Smooth muscle cell of the pulmonary artery (primary cell): ENCODE measurements around the gene RUNDC1. TPM values are rescaled to one million over a fixed set of nuclear protein-coding genes. Genes with fewer than 3 reads are reported as not detected.

ENCODE experiments used
- total RNA-seq: library from RNA; depleted of rRNA; stranded (reverse); fragments of >200 nt; gene quantifications from 2 replicates; pipeline ENCODE4 v1.2.3, GENCODE V29; 2014

The RUNDC1 gene
- 13.4 and 15.4 TPM in 2 replicates for total RNA-seq

DNA sequence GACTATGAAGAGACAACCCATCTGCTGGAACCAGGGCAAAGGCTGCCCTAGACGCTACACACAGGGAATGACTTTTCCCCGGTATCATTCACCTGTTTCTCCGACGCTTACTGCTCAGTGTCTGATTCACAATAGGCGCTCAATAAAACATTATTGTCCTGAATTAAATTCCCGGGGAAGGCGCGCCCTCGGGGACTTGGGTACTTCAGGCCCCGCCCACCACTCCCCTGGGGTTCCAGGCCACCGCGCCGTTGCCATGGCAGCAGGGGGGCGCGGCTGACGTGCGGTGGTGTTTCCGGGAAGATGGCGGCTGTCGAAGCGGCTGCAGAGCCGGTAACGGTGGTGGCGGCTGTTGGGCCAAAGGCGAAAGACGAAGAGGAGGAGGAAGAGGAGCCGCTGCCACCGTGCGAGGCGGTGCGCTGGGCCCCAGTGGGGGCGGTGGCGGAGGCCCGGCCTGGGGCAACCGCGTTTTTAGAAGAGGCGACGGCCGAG lies at the start of gene RUNDC1:
TSS of gene RUNDC1 (plus strand) at position 292 of the 492 bp plus-strand sequence. CDS start at position 304, 12 bp downstream.

GRCh38 chr17:42964161-42964932 lies 16.0 kb upstream of the RUNDC1 start, which contains the start of gene AARSD1:
Gene AARSD1 (minus strand): TSS chr17:42964454. CDS start chr17:42964440, 14 bp downstream.

GRCh38 chr17:42979511-42980273 lies 673 bp upstream of the RUNDC1 start, which contains the start of gene PTGES3L:
Gene PTGES3L (minus strand): TSS chr17:42980080. CDS start chr17:42980053, 27 bp downstream.

DNA sequence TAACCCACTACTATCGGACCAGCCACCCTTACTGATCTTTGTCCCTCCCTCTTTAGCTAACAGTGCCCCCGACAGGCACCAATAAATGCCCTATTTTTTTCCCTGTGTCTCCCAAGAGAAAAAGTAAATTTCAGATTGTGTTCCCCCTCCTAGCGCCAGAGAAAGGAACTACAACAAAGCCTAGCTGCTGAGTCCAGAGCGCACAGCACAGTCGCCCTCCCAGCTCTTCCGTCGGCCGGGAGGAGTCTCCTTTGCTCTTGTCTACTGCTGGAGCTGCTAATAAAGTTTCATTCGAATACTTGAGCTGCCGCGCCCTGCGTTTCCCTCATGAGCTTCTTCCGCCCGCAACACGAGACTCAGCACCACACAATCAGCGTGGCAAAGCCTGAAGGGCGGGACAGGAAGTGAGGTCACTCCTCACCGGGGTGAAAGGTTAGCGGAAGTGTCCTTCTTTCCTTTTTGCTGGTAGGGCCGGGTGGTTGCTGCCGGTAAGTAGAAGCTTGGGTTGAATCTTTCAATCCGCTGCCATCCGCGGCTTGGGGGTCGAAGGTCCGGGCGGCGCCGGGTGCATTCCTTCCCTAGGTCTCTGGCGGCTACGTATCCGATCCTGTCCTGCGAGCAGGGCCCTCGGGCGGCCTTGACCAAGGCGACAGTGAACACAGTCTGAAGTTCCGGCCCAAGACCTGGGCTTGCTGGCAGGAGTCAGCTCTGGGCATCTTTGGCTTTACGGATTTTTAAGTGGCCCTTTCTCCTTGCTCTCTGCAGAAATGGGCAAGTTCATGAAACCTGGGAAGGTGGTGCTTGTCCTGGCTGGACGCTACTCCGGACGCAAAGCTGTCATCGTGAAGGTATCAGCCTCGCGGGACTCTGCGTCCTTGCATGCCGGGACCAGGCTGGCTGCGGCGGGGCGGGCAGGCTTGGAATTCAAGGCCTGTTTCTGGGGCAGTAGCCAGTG lies 17.9 kb downstream of the RUNDC1 start, which contains the start of gene RPL27:
TSS of gene RPL27 (plus strand) at position 436 of the 955 bp plus-strand sequence. CDS start at position 768, 332 bp downstream.

DNA sequence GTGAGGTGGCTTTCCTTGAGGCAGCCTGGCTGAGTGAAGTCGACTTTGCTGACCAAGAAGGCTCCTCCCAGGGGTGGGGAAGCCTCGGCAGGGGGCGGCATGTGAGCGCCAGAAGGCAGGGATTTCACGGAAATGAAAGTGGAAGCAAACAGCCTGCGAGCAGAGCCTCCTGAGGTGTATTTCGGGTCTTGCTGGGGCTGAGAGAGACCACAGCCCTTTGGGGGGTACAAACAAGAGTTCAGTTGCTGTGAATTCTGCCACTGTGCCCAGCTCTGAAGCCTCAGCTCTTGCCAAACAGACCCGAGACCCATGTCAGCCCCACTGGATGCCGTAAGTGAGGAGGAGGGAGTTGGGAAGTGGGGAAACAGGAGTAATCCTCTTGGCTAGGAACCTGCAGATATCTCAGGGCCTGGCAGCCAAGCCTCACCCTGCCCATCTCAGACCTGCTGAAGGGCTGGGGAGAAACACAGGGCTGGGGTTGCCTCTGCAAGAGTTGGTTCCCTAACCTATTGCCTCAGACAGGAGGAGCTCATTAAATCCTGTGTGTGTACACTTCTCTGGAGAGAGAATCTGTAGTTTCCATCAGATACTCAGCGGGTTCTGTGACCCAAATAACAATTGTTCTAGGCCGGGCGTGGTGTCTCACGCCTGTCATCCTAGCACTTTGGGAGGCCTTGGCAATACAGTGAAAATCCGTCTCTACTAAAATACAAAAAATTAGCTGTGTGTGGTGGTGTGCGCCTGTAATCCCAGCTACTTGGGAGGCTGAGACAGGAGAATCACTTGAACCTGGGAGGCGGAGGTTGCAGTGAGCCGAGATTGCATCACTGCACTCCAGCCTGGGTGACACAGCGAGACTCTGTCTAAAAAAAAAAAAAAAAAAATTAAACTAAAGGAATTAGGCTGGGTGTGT lies 26.5 kb downstream of the RUNDC1 start, which contains the start of gene IFI35:
TSS of gene IFI35 (plus strand) at position 146 of the 913 bp plus-strand sequence. CDS start at position 310, 164 bp downstream.

GRCh38 chr17:43021741-43022512 lies 41.6 kb downstream of the RUNDC1 start, which contains the start of gene VAT1:
Gene VAT1 (minus strand): TSS chr17:43022385. CDS start chr17:43022322, 63 bp downstream.

GRCh38 chr17:43024407-43025289 lies 44.3 kb downstream of the RUNDC1 start, which contains the start of gene RND2:
Gene RND2 (plus strand): TSS chr17:43025231. CDS start chr17:43025348, 117 bp downstream.

Other genes with a start within 250 kb of the RUNDC1 start
- gene EZH1, start 235.5 kb upstream of the RUNDC1 start, total RNA-seq, result 20.6 and 21.3 TPM in 2 replicates
- gene RAMP2, start 219.3 kb upstream of the RUNDC1 start, total RNA-seq, result 0.13 and 0.46 TPM in 2 replicates
- 44.1 and 44.4 TPM in 2 replicates for gene VPS25, start 207.1 kb upstream of the RUNDC1 start, total RNA-seq
- 0.20 and 0.79 TPM in 2 replicates for gene WNK4, start 200.0 kb upstream of the RUNDC1 start, total RNA-seq
- gene COA3, start 181.9 kb upstream of the RUNDC1 start, total RNA-seq, result 41.7 and 50.0 TPM in 2 replicates
- gene CNTD1, start 181.7 kb upstream of the RUNDC1 start, total RNA-seq, result 0.07 and 0.36 TPM in 2 replicates
- 94.1 and 99.6 TPM in 2 replicates for gene BECN1, start 156.3 kb upstream of the RUNDC1 start, total RNA-seq
- 60.6 and 62.2 TPM in 2 replicates for gene PSME3, start 147.2 kb upstream of the RUNDC1 start, total RNA-seq
- gene AOC2, start 136.0 kb upstream of the RUNDC1 start, total RNA-seq, result 0.79 and 0.85 TPM in 2 replicates
- gene AOC3, start 129.4 kb upstream of the RUNDC1 start, total RNA-seq, result 1.3 and 5.9 TPM in 2 replicates
- not detected in 2 replicates for gene G6PC1, start 79.8 kb upstream of the RUNDC1 start, total RNA-seq
- 18.2 and 20.0 TPM in 2 replicates for gene AARSD1, start 16.1 kb upstream of the RUNDC1 start, total RNA-seq
- gene PTGES3L, start 485 bp upstream of the RUNDC1 start, total RNA-seq, result 0.07 and 0.23 TPM in 2 replicates
- gene RPL27, start 17.9 kb downstream of the RUNDC1 start, total RNA-seq, result 364 and 471 TPM in 2 replicates
- 14.2 and 21.2 TPM in 2 replicates for gene IFI35, start 26.2 kb downstream of the RUNDC1 start, total RNA-seq
- 136 and 240 TPM in 2 replicates for gene VAT1, start 41.8 kb downstream of the RUNDC1 start, total RNA-seq
- gene RND2, start 44.7 kb downstream of the RUNDC1 start, total RNA-seq, result 0.17 and 0.20 TPM in 2 replicates
- gene BRCA1, start 144.8 kb downstream of the RUNDC1 start, total RNA-seq, result 9.0 and 10.1 TPM in 2 replicates
- gene NBR1, start 190.6 kb downstream of the RUNDC1 start, total RNA-seq, result 114 and 132 TPM in 2 replicates
- gene TMEM106A, start 231.3 kb downstream of the RUNDC1 start, total RNA-seq, result 5.5 and 6.5 TPM in 2 replicates
- not detected in 2 replicates for gene CCDC200, start 248.1 kb downstream of the RUNDC1 start, total RNA-seq